Ishikawa (cell line): ENCODE measurements around the gene ZMYND8.

Experiments
- CEBPB ChIP-seq: IDR thresholded peaks from 2 replicates; pipeline ENCODE4 v1.6.1; 2012
- CREB1 ChIP-seq: IDR thresholded peaks from 2 replicates; pipeline ENCODE4 v1.6.1; 2012; ENCODE audit warnings: low read depth
- EGR1 ChIP-seq: IDR thresholded peaks from 2 replicates; pipeline ENCODE4 v1.6.1; 2012
- EP300 ChIP-seq: IDR thresholded peaks from 2 replicates; pipeline ENCODE4 v1.6.1; 2012; ENCODE audit warnings: borderline replicate concordance
- FOXM1 ChIP-seq: IDR thresholded peaks from 2 replicates; pipeline ENCODE4 v1.6.1; 2012; ENCODE audit warnings: low read depth, borderline replicate concordance
- MAX ChIP-seq: IDR thresholded peaks from 2 replicates; pipeline ENCODE4 v1.6.1; 2012
- NFIC ChIP-seq: IDR thresholded peaks from 2 replicates; pipeline ENCODE4 v1.6.1; 2012
- RAD21 ChIP-seq: IDR thresholded peaks from 2 replicates; pipeline ENCODE4 v1.6.1; 2012; ENCODE audit warnings: low read depth
- TAF1 ChIP-seq: IDR thresholded peaks from 2 replicates; pipeline ENCODE4 v1.6.1; 2012; ENCODE audit warnings: low read depth, mild to moderate bottlenecking
- YY1 ChIP-seq: IDR thresholded peaks from 2 replicates; pipeline ENCODE4 v1.6.1; 2012; ENCODE audit warnings: low read depth
- TF ChIP-seq, protein P1 (sequence below): IDR thresholded peaks from 2 replicates; pipeline ENCODE4 v1.6.1; 2012; ENCODE audit warnings: low read depth, mild to moderate bottlenecking

GRCh38 chr20:47223896-47224295, 132.6 kb downstream of the ZMYND8 start:
- TF ChIP-seq NFIC = no peak
- no peak for TF ChIP-seq YY1
- TF ChIP-seq RAD21 = no peak
- TF ChIP-seq EGR1 = no peak
- TF ChIP-seq EP300 = no peak
- TF ChIP-seq MAX = no peak
- no peak for TF ChIP-seq TAF1
- TF ChIP-seq CEBPB = no peak
- no peak for TF ChIP-seq CREB1
- TF ChIP-seq FOXM1 = no peak
- TF ChIP-seq, protein P1, sequence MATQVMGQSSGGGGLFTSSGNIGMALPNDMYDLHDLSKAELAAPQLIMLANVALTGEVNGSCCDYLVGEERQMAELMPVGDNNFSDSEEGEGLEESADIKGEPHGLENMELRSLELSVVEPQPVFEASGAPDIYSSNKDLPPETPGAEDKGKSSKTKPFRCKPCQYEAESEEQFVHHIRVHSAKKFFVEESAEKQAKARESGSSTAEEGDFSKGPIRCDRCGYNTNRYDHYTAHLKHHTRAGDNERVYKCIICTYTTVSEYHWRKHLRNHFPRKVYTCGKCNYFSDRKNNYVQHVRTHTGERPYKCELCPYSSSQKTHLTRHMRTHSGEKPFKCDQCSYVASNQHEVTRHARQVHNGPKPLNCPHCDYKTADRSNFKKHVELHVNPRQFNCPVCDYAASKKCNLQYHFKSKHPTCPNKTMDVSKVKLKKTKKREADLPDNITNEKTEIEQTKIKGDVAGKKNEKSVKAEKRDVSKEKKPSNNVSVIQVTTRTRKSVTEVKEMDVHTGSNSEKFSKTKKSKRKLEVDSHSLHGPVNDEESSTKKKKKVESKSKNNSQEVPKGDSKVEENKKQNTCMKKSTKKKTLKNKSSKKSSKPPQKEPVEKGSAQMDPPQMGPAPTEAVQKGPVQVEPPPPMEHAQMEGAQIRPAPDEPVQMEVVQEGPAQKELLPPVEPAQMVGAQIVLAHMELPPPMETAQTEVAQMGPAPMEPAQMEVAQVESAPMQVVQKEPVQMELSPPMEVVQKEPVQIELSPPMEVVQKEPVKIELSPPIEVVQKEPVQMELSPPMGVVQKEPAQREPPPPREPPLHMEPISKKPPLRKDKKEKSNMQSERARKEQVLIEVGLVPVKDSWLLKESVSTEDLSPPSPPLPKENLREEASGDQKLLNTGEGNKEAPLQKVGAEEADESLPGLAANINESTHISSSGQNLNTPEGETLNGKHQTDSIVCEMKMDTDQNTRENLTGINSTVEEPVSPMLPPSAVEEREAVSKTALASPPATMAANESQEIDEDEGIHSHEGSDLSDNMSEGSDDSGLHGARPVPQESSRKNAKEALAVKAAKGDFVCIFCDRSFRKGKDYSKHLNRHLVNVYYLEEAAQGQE = no peak
